GM08714 (cell line): Measurements from ENCODE around the gene CTSD.
"Not testable (repeated sequence)": the region's sequence is repeated elsewhere in the genome, so short reads cannot be mapped to it uniquely, and the experiment has no call there.

Experiments used
- H3K4me3 ChIP-seq: fragments of 200-500 bp; sonication (Bioruptor generic); 2 replicates; pipeline ENCODE4 v1.5.1; 2014; ENCODE audit warnings: mild to moderate bottlenecking, low read length, inconsistent platforms
- ZNF274 ChIP-seq: IDR thresholded peaks from 2 replicates; pipeline ENCODE4 v1.6.1; 2012; ENCODE audit warnings: mild to moderate bottlenecking, low read depth, low read length

Gene CTSD

GRCh38 chr11:1776944-1777715 lies 13.4 kb upstream of the CTSD start:
- H3K4me3 ChIP-seq = no peak overlapping the region
- TF ChIP-seq ZNF274 = no peak

GRCh38 chr11:1776331-1776851 lies 12.7 kb upstream of the CTSD start:
- H3K4me3 ChIP-seq = no peak overlapping the region
- no peak for TF ChIP-seq ZNF274

- no peak for TF ChIP-seq ZNF274
- no peak overlapping the region for H3K4me3 ChIP-seq
Observed at GRCh38 chr11:1774886-1775285, 11.2 kb upstream of the CTSD start.

GRCh38 chr11:1773994-1774550 lies 10.3 kb upstream of the CTSD start:
- no peak for TF ChIP-seq ZNF274
- no peak overlapping the region for H3K4me3 ChIP-seq

GRCh38 chr11:1773131-1773993 lies 9.6 kb upstream of the CTSD start:
- H3K4me3 ChIP-seq = no peak overlapping the region
- no peak for TF ChIP-seq ZNF274

- TF ChIP-seq ZNF274 = no peak
- H3K4me3 ChIP-seq = no peak overlapping the region
Observed at GRCh38 chr11:1772270-1773130, 8.8 kb upstream of the CTSD start.

GRCh38 chr11:1771700-1772099 lies 8.0 kb upstream of the CTSD start:
- H3K4me3 ChIP-seq = no peak overlapping the region
- TF ChIP-seq ZNF274 = no peak

GRCh38 chr11:1771273-1771672 lies 7.5 kb upstream of the CTSD start:
- H3K4me3 ChIP-seq = no peak overlapping the region
- no peak for TF ChIP-seq ZNF274

- TF ChIP-seq ZNF274 = no peak
- no peak overlapping the region for H3K4me3 ChIP-seq
Observed at GRCh38 chr11:1770528-1770927, 6.8 kb upstream of the CTSD start.

GRCh38 chr11:1770061-1770460 lies 6.3 kb upstream of the CTSD start:
- TF ChIP-seq ZNF274 = no peak
- H3K4me3 ChIP-seq = no peak overlapping the region

GRCh38 chr11:1769304-1769936 lies 5.7 kb upstream of the CTSD start:
- H3K4me3 ChIP-seq = not testable (repeated sequence)

- no peak for TF ChIP-seq ZNF274
- no peak overlapping the region for H3K4me3 ChIP-seq
Observed at GRCh38 chr11:1768141-1768469, 4.4 kb upstream of the CTSD start.

GRCh38 chr11:1767399-1768140 lies 3.8 kb upstream of the CTSD start:
- H3K4me3 ChIP-seq = no peak overlapping the region
- TF ChIP-seq ZNF274 = no peak
